SK-N-MC (cell line): ENCODE data around the gene CD6.

Experiments
- EZH2 ChIP-seq: fragments of 200-600 bp; sonication (generic); IDR thresholded peaks from one replicate; pipeline ENCODE4 v1.6.1; 2017; ENCODE audit warnings: antibody characterized with exemption
- FOXP2 ChIP-seq: optimal IDR thresholded peaks from 2 replicates; pipeline ENCODE3; 2011; ENCODE audit warnings: mild to moderate bottlenecking, moderate library complexity; ENCODE audit not compliant: insufficient read depth; ENCODE audit errors: extremely low read length, control extremely low read depth
- POLR2AphosphoS5 ChIP-seq: IDR thresholded peaks from 2 replicates; pipeline ENCODE4 v1.6.1; 2012; ENCODE audit warnings: mild to moderate bottlenecking, low read depth, low read length, borderline replicate concordance

GRCh38 chr11:60972182-60973030 is 926 bp downstream of the CD6 start:
- TF ChIP-seq POLR2AphosphoS5 (no peak), EZH2 (no peak), FOXP2 (no peak)
